H1 (cell line): ENCODE results near the gene TTC27. TPM values are rescaled to one million over a fixed set of nuclear protein-coding genes. Genes with fewer than 3 reads are reported as not detected.

Source experiments
- CTCF ChIA-PET: fragments of 300-600 bp; sonication (Branson Sonifier 250); formaldehyde crosslinking; loops from one replicate; lab custom pipeline; 2021; ENCODE audit not compliant: partially characterized antibody; lab: Charles Lee
- POLR2A ChIA-PET: fragments of 300-600 bp; sonication (Branson Sonifier 250); formaldehyde crosslinking; loops from one replicate; lab custom pipeline; 2021; ENCODE audit warnings: inconsistent platforms; ENCODE audit not compliant: partially characterized antibody; lab: Charles Lee
- DNase-seq, 2 experiments: peaks; one replicate each; pipeline versions ENCODE4 v3.0.0 to v3.0.0-alpha.2; 2010 to 2022; ENCODE audit warnings: low spot score in 2 of 2, low read depth in 1 of 2, mixed read lengths in 1 of 2
- FAIRE-seq: peaks from 2 replicates; lab custom pipeline; 2011; peaks lifted over from hg19 to GRCh38; lab: Jason Lieb, UNC
- H2AFZ ChIP-seq: 2 replicates; pipeline ENCODE4 v1.8.1; 2012; ENCODE audit warnings: low read length, inconsistent platforms
- H2AK5ac ChIP-seq: 2 replicates; pipeline ENCODE4 v1.6.1; 2013; ENCODE audit warnings: low read depth, low read length
- H2BK120ac ChIP-seq: replicated peaks from 2 replicates; pipeline ENCODE3; 2013; ENCODE audit warnings: low read depth, low read length, inconsistent platforms
- H2BK12ac ChIP-seq: 2 replicates; pipeline ENCODE4 v1.6.1; 2013; ENCODE audit warnings: low read depth, low read length
- H2BK15ac ChIP-seq: 2 replicates; pipeline ENCODE4 v1.6.1; 2013; ENCODE audit warnings: low read length
- H2BK20ac ChIP-seq: 2 replicates; pipeline ENCODE4 v1.6.1; 2013; ENCODE audit warnings: low read length
- H2BK5ac ChIP-seq: 2 replicates; pipeline ENCODE4 v1.6.1; 2013; ENCODE audit warnings: low read depth, low read length
- H3K14ac ChIP-seq: 2 replicates; pipeline ENCODE4 v1.6.1; 2013; ENCODE audit warnings: inconsistent platforms; ENCODE audit not compliant: insufficient read length
- H3K18ac ChIP-seq: 2 replicates; pipeline ENCODE4 v1.6.1; 2013; ENCODE audit warnings: low read length; ENCODE audit errors: extremely low read depth
- H3K23ac ChIP-seq: 2 replicates; pipeline ENCODE4 v1.6.1; 2013; ENCODE audit warnings: inconsistent platforms; ENCODE audit not compliant: insufficient read length
- H3K23me2 ChIP-seq: 2 replicates; pipeline ENCODE4 v1.6.1; 2013; ENCODE audit warnings: low read depth, low read length
- H3K27ac ChIP-seq: 2 replicates; pipeline ENCODE4 v1.6.1; 2011; ENCODE audit warnings: low read depth, low read length, inconsistent platforms
- H3K27me3 ChIP-seq, 4 experiments: replicated peaks in 1 of 4; 1 replicate in 1 of 4; 2 replicates in 3 of 4; pipeline versions ENCODE4 v1.6.1 to v1.8.1; 2011 to 2013; ENCODE audit warnings: low read length in 3 of 4, mild to moderate bottlenecking in 3 of 4, inconsistent platforms in 2 of 4, mixed read lengths in 2 of 4, moderate library complexity in 1 of 4; ENCODE audit not compliant: control insufficient read depth in 3 of 4, insufficient read depth in 3 of 4; ENCODE audit errors: extremely low read depth in 1 of 4
- H3K36me3 ChIP-seq, 4 experiments: 2 replicates each; pipeline versions ENCODE4 v1.6.1 to v1.8.1; 2011 to 2013; ENCODE audit warnings: mild to moderate bottlenecking in 4 of 4, low read length in 3 of 4, moderate library complexity in 2 of 4, control low read depth in 1 of 4, inconsistent platforms in 1 of 4; ENCODE audit not compliant: insufficient read depth in 4 of 4, control insufficient read depth in 2 of 4
- H3K4ac ChIP-seq: replicated peaks from 2 replicates; pipeline ENCODE3; 2013; ENCODE audit warnings: low read length, low read depth, mixed read lengths, inconsistent platforms; ENCODE audit not compliant: insufficient read length
- H3K4me1 ChIP-seq, 4 experiments: replicated peaks in 1 of 4; 1 replicate in 1 of 4; 2 replicates in 3 of 4; pipeline versions ENCODE4 v1.6.1 to v1.8.1; 2011 to 2013; ENCODE audit warnings: low read length in 3 of 4, inconsistent platforms in 2 of 4, mixed read lengths in 1 of 4; ENCODE audit not compliant: insufficient read depth in 4 of 4, control insufficient read depth in 3 of 4
- H3K4me2 ChIP-seq, 2 experiments: 2 replicates each; pipeline versions ENCODE4 v1.6.1 to v1.8.1; 2011 to 2013; ENCODE audit warnings: low read depth in 2 of 2, low read length in 2 of 2, control low read depth in 1 of 2, inconsistent platforms in 1 of 2, mild to moderate bottlenecking in 1 of 2; ENCODE audit not compliant: insufficient read depth in 1 of 2
- H3K4me3 ChIP-seq, 4 experiments: fragments of 200-600, 300-600 bp in 1 of 4; sonication (generic), shearing (Covaris generic), sonication (Bioruptor Twin) in 1 of 4; 2 replicates each; pipeline versions ENCODE4 v1.5.1 to v1.8.1; 2011 to 2016; ENCODE audit warnings: low read length in 4 of 4, low read depth in 3 of 4, control low read depth in 2 of 4, inconsistent platforms in 2 of 4, mild to moderate bottlenecking in 2 of 4, mixed read lengths in 1 of 4, moderate library complexity in 1 of 4; ENCODE audit not compliant: insufficient read depth in 2 of 4; ENCODE audit errors: extremely low read depth in 1 of 4
- H3K56ac ChIP-seq: replicated peaks from 2 replicates; pipeline ENCODE3; 2013; ENCODE audit warnings: low read depth, mild to moderate bottlenecking, mixed read lengths, low read length, inconsistent platforms; ENCODE audit not compliant: insufficient read length
- H3K79me1 ChIP-seq: 2 replicates; pipeline ENCODE4 v1.6.1; 2013; ENCODE audit warnings: low read depth, low read length, control low read depth
- H3K79me2 ChIP-seq, 2 experiments: 2 replicates each; pipeline versions ENCODE4 v1.6.1 to v1.8.1; 2012 to 2013; ENCODE audit warnings: low read length in 2 of 2, mild to moderate bottlenecking in 2 of 2, inconsistent platforms in 1 of 2; ENCODE audit not compliant: insufficient read depth in 2 of 2, control insufficient read depth in 1 of 2
- H3K9ac ChIP-seq, 4 experiments: replicated peaks in 1 of 4; 1 replicate in 1 of 4; 2 replicates in 3 of 4; pipeline versions ENCODE4 v1.6.1 to v1.8.1; 2011 to 2013; ENCODE audit warnings: low read depth in 3 of 4, low read length in 3 of 4, control low read depth in 2 of 4, mild to moderate bottlenecking in 2 of 4, moderate library complexity in 2 of 4, inconsistent platforms in 1 of 4; ENCODE audit errors: extremely low read depth in 1 of 4
- H3K9me3 ChIP-seq, 2 experiments: 2 replicates each; pipeline versions ENCODE4 v1.6.1 to v1.8.1; 2012 to 2013; ENCODE audit warnings: mild to moderate bottlenecking in 2 of 2, moderate library complexity in 2 of 2, control low read depth in 1 of 2, inconsistent platforms in 1 of 2, low read depth in 1 of 2, low read length in 1 of 2, mixed read lengths in 1 of 2; ENCODE audit not compliant: insufficient read depth in 2 of 2
- H4K20me1 ChIP-seq, 2 experiments: replicated peaks in 1 of 2; 2 replicates each; pipeline versions ENCODE3 to v1.8.1; 2011 to 2013; ENCODE audit warnings: inconsistent platforms in 2 of 2, low read length in 2 of 2, mild to moderate bottlenecking in 1 of 2; ENCODE audit not compliant: insufficient read depth in 2 of 2, control insufficient read depth in 1 of 2
- H4K5ac ChIP-seq: 2 replicates; pipeline ENCODE4 v1.6.1; 2013; ENCODE audit warnings: low read length, low read depth, mixed read lengths, inconsistent platforms; ENCODE audit not compliant: insufficient read length
- H4K8ac ChIP-seq: 2 replicates; pipeline ENCODE4 v1.8.0; 2013; ENCODE audit warnings: mild to moderate bottlenecking, moderate library complexity, low read length, inconsistent platforms; ENCODE audit not compliant: insufficient read depth; ENCODE audit errors: extremely low read depth
- H4K91ac ChIP-seq: replicated peaks from 2 replicates; pipeline ENCODE3; 2013; ENCODE audit warnings: low read length, mixed read lengths, inconsistent platforms; ENCODE audit not compliant: insufficient read length
- BACH1 ChIP-seq: IDR thresholded peaks from 2 replicates; pipeline ENCODE4 v1.6.1; 2012; ENCODE audit warnings: low read length, improper control_type of control experiment
- CTBP2 ChIP-seq: IDR thresholded peaks from 2 replicates; pipeline ENCODE4 v1.7.0; 2011; ENCODE audit warnings: borderline replicate concordance, mild to moderate bottlenecking, moderate library complexity, mixed read lengths, low read length; ENCODE audit not compliant: insufficient read depth, insufficient read length
- EGR1 ChIP-seq: IDR thresholded peaks from 2 replicates; pipeline ENCODE4 v1.6.1; 2011; ENCODE audit warnings: low read depth, low read length, borderline replicate concordance
- KDM1A ChIP-seq: fragments of 200-600, 300-600 bp; sonication (generic); IDR thresholded peaks from 2 replicates; pipeline ENCODE4 v1.7.1; 2016; ENCODE audit warnings: mild to moderate bottlenecking, low read length, borderline replicate concordance
- KDM5A ChIP-seq: fragments of 200-600 bp; IDR thresholded peaks from 2 replicates; pipeline ENCODE4 v1.7.1; 2012; ENCODE audit warnings: mild to moderate bottlenecking, low read length, inconsistent platforms, mixed read lengths
- POLR2AphosphoS5 ChIP-seq: IDR thresholded peaks from 2 replicates; pipeline ENCODE4 v1.6.1; 2011; ENCODE audit warnings: low read depth, low read length
- RFX5 ChIP-seq: IDR thresholded peaks from 2 replicates; pipeline ENCODE4 v1.6.1; 2011; ENCODE audit warnings: low read depth, low read length, improper control_type of control experiment, borderline replicate concordance
- TAF1 ChIP-seq: IDR thresholded peaks from 2 replicates; pipeline ENCODE4 v1.6.1; 2011; ENCODE audit warnings: mild to moderate bottlenecking, low read depth, low read length
- TCF12 ChIP-seq: IDR thresholded peaks from 2 replicates; pipeline ENCODE4 v1.6.1; 2011; ENCODE audit warnings: low read depth, mild to moderate bottlenecking, low read length
- WGBS, 2 experiments: shearing (Covaris generic) in 1 of 2; methylation state at CpG; one replicate each; pipeline versions ENCODE4 v1.1.6 to v1.1.7; 2013 to 2015; ENCODE audit warnings: low lambda C conversion rate in 2 of 2, mixed read lengths in 2 of 2, inconsistent platforms in 1 of 2, low coverage in 1 of 2, missing lambda C conversion rate in 1 of 2; ENCODE audit not compliant: insufficient replicate concordance in 2 of 2, insufficient coverage in 1 of 2, insufficient read length in 1 of 2; ENCODE audit errors: extremely low coverage in 1 of 2, missing lambda C conversion rate in 1 of 2; 5-methylcytosine and 5-hydroxymethylcytosine counted together
- polyA plus RNA-seq, 7 experiments: library from polyadenylated mRNA; depleted of rRNA in 3 of 7; stranded (reverse) in 5 of 7; unstranded in 2 of 7; fragments of >200 nt in 5 of 7; fragments of 200-250 nt in 2 of 7; gene quantifications; 1 replicate in 5 of 7; 2 replicates in 1 of 7; 4 replicates in 1 of 7; pipeline versions ENCODE4 v1.2.1 to v1.2.3, GENCODE V29; 2011 to 2013; ENCODE audit warnings: missing spikeins in 2 of 7, mixed read lengths in 2 of 7
- total RNA-seq: library from RNA; stranded (reverse); fragmentation: NEBNext Ultra II Directional; extraction: Animal tissue kit (Norgen Biotek cat#: 25700); gene quantifications from 2 replicates; pipeline ENCODE4 v1.2.1, GENCODE V29; 2021

Gene TTC27
- total and polyA plus RNA-seq, 2 of the 8 experiments (the other 6 are each of a cell fraction or from before 2014, with no cell fraction given), result 13.8 to 29.1 TPM

DNA sequence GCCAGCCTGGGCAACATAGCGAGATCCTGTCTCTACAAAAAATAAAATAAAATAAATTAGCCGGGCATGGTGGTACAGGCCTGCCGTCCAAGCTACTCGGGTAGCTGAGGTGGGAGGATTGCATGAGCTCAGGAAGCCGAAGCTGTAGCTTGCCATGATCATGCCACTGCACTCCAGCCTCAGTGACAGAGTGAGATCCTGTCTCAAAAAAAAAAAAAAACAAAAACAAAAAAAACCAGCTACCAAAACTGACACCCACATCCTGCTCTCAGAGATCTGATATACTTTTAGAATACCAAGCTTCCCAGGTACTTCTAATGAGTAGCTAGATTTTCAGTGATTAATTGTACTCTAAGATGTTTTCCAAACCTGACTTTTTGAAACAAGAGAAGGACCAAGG is 74.0 kb downstream of the TTC27 start:
- no peak overlapping the region for H3K56ac ChIP-seq
- no peak overlapping the region for H3K4me3 ChIP-seq
- H3K9me3 ChIP-seq, result no peaks in the 10 kb centered on the region
- no peak overlapping the region for H3K4me2 ChIP-seq
- no peak overlapping the region for H2BK120ac ChIP-seq
- H3K27me3 ChIP-seq, result no peaks in the 10 kb centered on the region
- H2AK5ac ChIP-seq, result no peak overlapping the region
- no peak overlapping the region for H4K91ac ChIP-seq
- no peaks in the 10 kb centered on the region for H4K20me1 ChIP-seq
- no peaks in the 10 kb centered on the region for H3K79me2 ChIP-seq
- H3K18ac ChIP-seq, result no peak overlapping the region
- TF ChIP-seq EGR1, result no peak
- TF ChIP-seq CTBP2, result no peak
- no peak for TF ChIP-seq TCF12
- TF ChIP-seq TAF1, result no peak
- no peak for TF ChIP-seq RFX5
- TF ChIP-seq BACH1, result no peak
- TF ChIP-seq KDM1A, result no peak
- TF ChIP-seq KDM5A, result no peak
- TF ChIP-seq POLR2AphosphoS5, result no peak
- H3K14ac ChIP-seq, result no peak overlapping the region
- POLR2A ChIA-PET, result interaction anchor here (0.6 kb wide), 1 partner anchor 478 kb away, joined by 3 read pairs; no protein-coding TSS in a partner anchor
- H2AFZ ChIP-seq, result no peak overlapping the region
- H3K4me1 ChIP-seq, result peaks cover 0 to 2% (median 0%) of the 10 kb centered on the region in 4 experiments; a peak in 1 of 7 replicates
- H3K4ac ChIP-seq, result no peak overlapping the region
- H2BK12ac ChIP-seq, result no peak overlapping the region
- FAIRE-seq, result no peak
- H3K23me2 ChIP-seq, result no peaks in the 10 kb centered on the region
- no peak overlapping the region for H2BK20ac ChIP-seq
- no peak overlapping the region for H3K27ac ChIP-seq
- H2BK5ac ChIP-seq, result no peak overlapping the region
- 93% methylated on average over 5 of the region's 5 CpGs; no CpG with 5 or more reads in 1 of the 2 experiments for WGBS, 2 experiments
- H2BK15ac ChIP-seq, result no peak overlapping the region
- H3K23ac ChIP-seq, result no peak overlapping the region
- H4K5ac ChIP-seq, result no peak overlapping the region
- no peak for DNase-seq
- no peaks in the 10 kb centered on the region; a peak in 1 of 8 replicates for H3K36me3 ChIP-seq
- CTCF ChIA-PET, result no interaction called here
- H3K9ac ChIP-seq, result no peak overlapping the region
- no peak overlapping the region for H4K8ac ChIP-seq
- no peaks in the 10 kb centered on the region for H3K79me1 ChIP-seq
